ENCODE measurements around the gene CCDC8. TPM values are rescaled to one million over a fixed set of nuclear protein-coding genes. Genes with fewer than 3 reads are reported as not detected.

The CCDC8 gene
- polyA plus RNA-seq, 1 donor from 2014 or later = 0.84 TPM

- Histone ChIP-seq H3K4me2 (ENCODE audit: low read length) (no peak overlapping the region), H3K9me3 (ENCODE audit: low read length) (no peaks in the 10 kb centered on the region), H3K27me3 (ENCODE audit: insufficient read depth, low read depth, low read length) (no peaks in the 10 kb centered on the region), H3K4me3 (ENCODE audit: low read length) (no peak overlapping the region), H4K20me1 (ENCODE audit: insufficient read depth) (no peaks in the 10 kb centered on the region), H3K9me2 (ENCODE audit: insufficient read depth, low read length) (no peaks in the 10 kb centered on the region), H3F3A (ENCODE audit: insufficient read depth, low read length, poor library complexity, severe bottlenecking) (no peaks in the 10 kb centered on the region), H3K27ac (ENCODE audit: low read length) (no peak overlapping the region), H3K79me2 (replicated peaks; ENCODE audit: insufficient read depth, low read length) (no peaks in the 10 kb centered on the region), H3K9ac (ENCODE audit: low read length) (no peak overlapping the region), H3K36me3 (ENCODE audit: insufficient read depth, low read length) (peaks cover 4% of the 10 kb centered on the region), H2AFZ (ENCODE audit: low read depth, low read length) (no peak overlapping the region)
- TF ChIP-seq EZH2 (IDR thresholded peaks at IDR 0.05; ENCODE audit: borderline replicate concordance, insufficient read depth, low read length, poor library complexity, severe bottlenecking) = no peak
- TF ChIP-seq CTCF (IDR thresholded peaks at IDR 0.05; ENCODE audit: poor library complexity, severe bottlenecking) = no peak
- TF ChIP-seq POLR2AphosphoS5 (IDR thresholded peaks at IDR 0.05) = no peak
- no peak for TF ChIP-seq RAD21 (conservative IDR thresholded peaks at IDR 0.05)
- TF ChIP-seq SMC3 (conservative IDR thresholded peaks at IDR 0.05; ENCODE audit: poor library complexity) = no peak
- no peak for TF ChIP-seq EP300 (conservative IDR thresholded peaks at IDR 0.05; ENCODE audit: poor library complexity, severe bottlenecking)
- TF ChIP-seq MXI1 (conservative IDR thresholded peaks at IDR 0.05; ENCODE audit: poor library complexity, severe bottlenecking) = no peak
- no peak for TF ChIP-seq TAF1 (IDR thresholded peaks at IDR 0.05; ENCODE audit: low read depth)
- TF ChIP-seq, protein P1, sequence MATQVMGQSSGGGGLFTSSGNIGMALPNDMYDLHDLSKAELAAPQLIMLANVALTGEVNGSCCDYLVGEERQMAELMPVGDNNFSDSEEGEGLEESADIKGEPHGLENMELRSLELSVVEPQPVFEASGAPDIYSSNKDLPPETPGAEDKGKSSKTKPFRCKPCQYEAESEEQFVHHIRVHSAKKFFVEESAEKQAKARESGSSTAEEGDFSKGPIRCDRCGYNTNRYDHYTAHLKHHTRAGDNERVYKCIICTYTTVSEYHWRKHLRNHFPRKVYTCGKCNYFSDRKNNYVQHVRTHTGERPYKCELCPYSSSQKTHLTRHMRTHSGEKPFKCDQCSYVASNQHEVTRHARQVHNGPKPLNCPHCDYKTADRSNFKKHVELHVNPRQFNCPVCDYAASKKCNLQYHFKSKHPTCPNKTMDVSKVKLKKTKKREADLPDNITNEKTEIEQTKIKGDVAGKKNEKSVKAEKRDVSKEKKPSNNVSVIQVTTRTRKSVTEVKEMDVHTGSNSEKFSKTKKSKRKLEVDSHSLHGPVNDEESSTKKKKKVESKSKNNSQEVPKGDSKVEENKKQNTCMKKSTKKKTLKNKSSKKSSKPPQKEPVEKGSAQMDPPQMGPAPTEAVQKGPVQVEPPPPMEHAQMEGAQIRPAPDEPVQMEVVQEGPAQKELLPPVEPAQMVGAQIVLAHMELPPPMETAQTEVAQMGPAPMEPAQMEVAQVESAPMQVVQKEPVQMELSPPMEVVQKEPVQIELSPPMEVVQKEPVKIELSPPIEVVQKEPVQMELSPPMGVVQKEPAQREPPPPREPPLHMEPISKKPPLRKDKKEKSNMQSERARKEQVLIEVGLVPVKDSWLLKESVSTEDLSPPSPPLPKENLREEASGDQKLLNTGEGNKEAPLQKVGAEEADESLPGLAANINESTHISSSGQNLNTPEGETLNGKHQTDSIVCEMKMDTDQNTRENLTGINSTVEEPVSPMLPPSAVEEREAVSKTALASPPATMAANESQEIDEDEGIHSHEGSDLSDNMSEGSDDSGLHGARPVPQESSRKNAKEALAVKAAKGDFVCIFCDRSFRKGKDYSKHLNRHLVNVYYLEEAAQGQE (IDR thresholded peaks at IDR 0.05; ENCODE audit: borderline replicate concordance) = no peak
These were observed 41.9 kb downstream of the CCDC8 start for GRCh38 chr19:46371371-46371901.

- TF ChIP-seq RAD21 (conservative IDR thresholded peaks at IDR 0.05) (no peak), EP300 (conservative IDR thresholded peaks at IDR 0.05; ENCODE audit: poor library complexity, severe bottlenecking) (no peak)
- Histone ChIP-seq H3K9me3 (ENCODE audit: low read length) (no peaks in the 10 kb centered on the region), H3K36me3 (ENCODE audit: insufficient read depth, low read length) (peaks cover 6% of the 10 kb centered on the region), H3K4me3 (ENCODE audit: low read length) (no peak overlapping the region), H4K20me1 (ENCODE audit: insufficient read depth) (no peaks in the 10 kb centered on the region), H2AFZ (ENCODE audit: low read depth, low read length) (no peak overlapping the region), H3K4me2 (ENCODE audit: low read length) (no peak overlapping the region), H3K9ac (ENCODE audit: low read length) (no peak overlapping the region), H3K9me2 (ENCODE audit: insufficient read depth, low read length) (no peaks in the 10 kb centered on the region), H3K27me3 (ENCODE audit: insufficient read depth, low read depth, low read length) (no peaks in the 10 kb centered on the region), H3K79me2 (replicated peaks; ENCODE audit: insufficient read depth, low read length) (no peaks in the 10 kb centered on the region), H3F3A (ENCODE audit: insufficient read depth, low read length, poor library complexity, severe bottlenecking) (no peaks in the 10 kb centered on the region), H3K27ac (ENCODE audit: low read length) (no peak overlapping the region)
These were observed 43.5 kb downstream of the CCDC8 start for GRCh38 chr19:46369817-46370216.

All from neural cell (in vitro differentiated cells).